WTC11 (cell line): ENCODE results near the gene GMEB2. TPM values are rescaled to one million over a fixed set of nuclear protein-coding genes. Genes with fewer than 3 reads are reported as not detected.

Experiments used
- ATAC-seq: fragments of 200-7000 bp; cut with Tn5 transposase; 2 replicates; pipeline ENCODE4 v1.10.0; 2021; ENCODE audit warnings: mild to moderate bottlenecking, moderate library complexity
- CTCF ChIA-PET: fragments of 300-600 bp; sonication (Branson Sonifier 250); formaldehyde crosslinking; loops from one replicate; lab custom pipeline; 2021; ENCODE audit warnings: antibody characterized with exemption; lab: Charles Lee
- POLR2A ChIA-PET: fragments of 350-600 bp; sonication (Branson Sonifier 250); formaldehyde crosslinking; loops from one replicate; lab custom pipeline; 2021; ENCODE audit warnings: antibody characterized with exemption; lab: Charles Lee
- DNase-seq: peaks from one replicate; pipeline ENCODE4 v3.0.0; 2021; ENCODE audit warnings: low spot score
- H3K27ac Mint-ChIP-seq: 2 replicates; pipeline ENCODE4 v1.8.0; 2021; ENCODE audit warnings: mixed read lengths
- H3K27me3 Mint-ChIP-seq: 2 replicates; pipeline ENCODE4 v1.8.0; 2021; ENCODE audit warnings: low read depth, mild to moderate bottlenecking, moderate library complexity, mixed read lengths
- H3K36me3 Mint-ChIP-seq: 2 replicates; pipeline ENCODE4 v1.8.0; 2021; ENCODE audit warnings: mixed read lengths
- H3K4me1 Mint-ChIP-seq: 2 replicates; pipeline ENCODE4 v1.8.0; 2022; ENCODE audit warnings: mixed read lengths
- H3K4me3 Mint-ChIP-seq: 2 replicates; pipeline ENCODE4 v1.8.0; 2021; ENCODE audit warnings: mild to moderate bottlenecking, moderate library complexity, mixed read lengths
- H3K9me3 Mint-ChIP-seq: 2 replicates; pipeline ENCODE4 v1.8.0; 2021; ENCODE audit warnings: mixed read lengths
- CTCF ChIP-seq: fragments of 200-600 bp; IDR thresholded peaks from 2 replicates; pipeline ENCODE4 v1.8.0; 2022; ENCODE audit warnings: antibody characterized with exemption
- E2F1 ChIP-seq: sonication (generic); formaldehyde crosslinking; IDR thresholded peaks from 2 replicates; pipeline ENCODE4 v1.8.0; 2022; ENCODE audit warnings: mild to moderate bottlenecking, missing genetic modification reagents
- ERG ChIP-seq: fragments of 250-450 bp; sonication (Bioruptor Pico); IDR thresholded peaks from 2 replicates; pipeline ENCODE4 v1.8.0; 2021; ENCODE audit warnings: mild to moderate bottlenecking
- GRHL2 ChIP-seq: fragments of 250-450 bp; sonication (Bioruptor Pico); IDR thresholded peaks from 2 replicates; pipeline ENCODE4 v1.8.0; 2022; ENCODE audit warnings: mild to moderate bottlenecking, moderate library complexity; ENCODE audit not compliant: insufficient replicate concordance, severe bottlenecking
- HMGA2 ChIP-seq: fragments of 250-450 bp; sonication (Bioruptor Pico); IDR thresholded peaks from 2 replicates; pipeline ENCODE4 v1.4.0; 2021; ENCODE audit warnings: mild to moderate bottlenecking, moderate library complexity
- JUN ChIP-seq: sonication (generic); formaldehyde crosslinking; IDR thresholded peaks from 2 replicates; pipeline ENCODE4 v1.8.0; 2023; ENCODE audit warnings: mild to moderate bottlenecking, missing genetic modification reagents
- NFYB ChIP-seq: sonication (generic); formaldehyde crosslinking; conservative IDR thresholded peaks from 2 replicates; pipeline ENCODE4 v1.8.0; 2022; ENCODE audit warnings: low read depth, missing genetic modification reagents
- SP1 ChIP-seq: sonication (generic); formaldehyde crosslinking; conservative IDR thresholded peaks from 2 replicates; pipeline ENCODE4 v1.8.1; 2022; ENCODE audit warnings: missing genetic modification reagents
- TEAD1 ChIP-seq: sonication (generic); formaldehyde crosslinking; IDR thresholded peaks from 2 replicates; pipeline ENCODE4 v1.8.0; 2022; ENCODE audit warnings: mild to moderate bottlenecking, missing genetic modification reagents
- TP53 ChIP-seq: sonication (generic); formaldehyde crosslinking; IDR thresholded peaks from 2 replicates; pipeline ENCODE4 v1.8.1; 2023; ENCODE audit warnings: mild to moderate bottlenecking, missing genetic modification reagents
- USF2 ChIP-seq: sonication (generic); formaldehyde crosslinking; IDR thresholded peaks from 2 replicates; pipeline ENCODE4 v1.8.1; 2023; ENCODE audit warnings: mild to moderate bottlenecking, missing genetic modification reagents, moderate library complexity
- ZBTB21 ChIP-seq: sonication (generic); formaldehyde crosslinking; IDR thresholded peaks from 2 replicates; pipeline ENCODE4 v1.8.1; 2023; ENCODE audit warnings: mild to moderate bottlenecking, missing genetic modification reagents, borderline replicate concordance
- ZNF263 ChIP-seq: sonication (generic); formaldehyde crosslinking; IDR thresholded peaks from 2 replicates; pipeline ENCODE4 v1.8.1; 2022; ENCODE audit warnings: low read depth, mild to moderate bottlenecking, moderate library complexity, missing genetic modification reagents
- total RNA-seq: library from RNA; stranded (reverse); gene quantifications from 3 replicates; pipeline ENCODE4 v1.2.3, GENCODE V29; 2021
- TF ChIP-seq, protein P1 (sequence below): sonication (generic); formaldehyde crosslinking; IDR thresholded peaks from 2 replicates; pipeline ENCODE4 v1.8.0; 2023; ENCODE audit warnings: missing genetic modification reagents
- TF ChIP-seq, protein P2 (sequence below): fragments of 250-450 bp; sonication (Bioruptor Pico); IDR thresholded peaks from 2 replicates; pipeline ENCODE4 v1.9.0; 2021; ENCODE audit warnings: mild to moderate bottlenecking
- TF ChIP-seq, protein P3 (sequence below): sonication (generic); formaldehyde crosslinking; IDR thresholded peaks from 2 replicates; pipeline ENCODE4 v1.8.1; 2022; ENCODE audit warnings: low read depth, mild to moderate bottlenecking, moderate library complexity, missing genetic modification reagents, borderline replicate concordance
- TF ChIP-seq, protein P4 (sequence below): sonication (generic); formaldehyde crosslinking; IDR thresholded peaks from 2 replicates; pipeline ENCODE4 v1.8.1; 2022; ENCODE audit warnings: missing genetic modification reagents, borderline replicate concordance
- TF ChIP-seq, protein P5 (sequence below): fragments of 250-450 bp; sonication (Bioruptor Pico); IDR thresholded peaks from 2 replicates; pipeline ENCODE4 v1.9.0; 2021; ENCODE audit warnings: mild to moderate bottlenecking, borderline replicate concordance
- TF ChIP-seq, protein P6 (sequence below): sonication (generic); formaldehyde crosslinking; IDR thresholded peaks from 2 replicates; pipeline ENCODE4 v1.8.1; 2023; ENCODE audit warnings: mild to moderate bottlenecking, moderate library complexity, missing genetic modification reagents

GMEB2 gene
- total RNA-seq, 1 experiment from 2014 or later: 14.8 TPM

- peaks cover 11% of the 10 kb centered on the region for H3K4me1 Mint-ChIP-seq
- no peak overlapping the region for H3K27ac Mint-ChIP-seq
- no peak for DNase-seq
- H3K9me3 Mint-ChIP-seq: no peaks in the 10 kb centered on the region
- CTCF ChIA-PET: interaction anchor here (1.4 to 3.4 kb wide), 2 partner anchors 8 to 429 kb away, joined by 4 to 48 read pairs; partner anchors contain the start of gene PTK6
- ATAC-seq: no peak
- H3K36me3 Mint-ChIP-seq: no peaks in the 10 kb centered on the region
- POLR2A ChIA-PET: no interaction called here
- H3K27me3 Mint-ChIP-seq: no peaks in the 10 kb centered on the region
- H3K4me3 Mint-ChIP-seq: no peak overlapping the region
- TF ChIP-seq, protein P1, sequence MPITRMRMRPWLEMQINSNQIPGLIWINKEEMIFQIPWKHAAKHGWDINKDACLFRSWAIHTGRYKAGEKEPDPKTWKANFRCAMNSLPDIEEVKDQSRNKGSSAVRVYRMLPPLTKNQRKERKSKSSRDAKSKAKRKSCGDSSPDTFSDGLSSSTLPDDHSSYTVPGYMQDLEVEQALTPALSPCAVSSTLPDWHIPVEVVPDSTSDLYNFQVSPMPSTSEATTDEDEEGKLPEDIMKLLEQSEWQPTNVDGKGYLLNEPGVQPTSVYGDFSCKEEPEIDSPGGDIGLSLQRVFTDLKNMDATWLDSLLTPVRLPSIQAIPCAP (CRISPR knock-in tag): no peak
- TF ChIP-seq TEAD1 (CRISPR knock-in tag) (no peak), ZBTB21 (CRISPR knock-in tag) (no peak), NFYB (CRISPR knock-in tag) (no peak), CTCF (no peak), ZNF263 (no peak), E2F1 (no peak), GRHL2 (CRISPR knock-in tag) (no peak), ERG (CRISPR knock-in tag) (no peak), USF2 (CRISPR knock-in tag) (no peak), HMGA2 (no peak), TP53 (CRISPR knock-in tag) (no peak), SP1 (no peak), JUN (CRISPR knock-in tag) (no peak)
- TF ChIP-seq, protein P2, sequence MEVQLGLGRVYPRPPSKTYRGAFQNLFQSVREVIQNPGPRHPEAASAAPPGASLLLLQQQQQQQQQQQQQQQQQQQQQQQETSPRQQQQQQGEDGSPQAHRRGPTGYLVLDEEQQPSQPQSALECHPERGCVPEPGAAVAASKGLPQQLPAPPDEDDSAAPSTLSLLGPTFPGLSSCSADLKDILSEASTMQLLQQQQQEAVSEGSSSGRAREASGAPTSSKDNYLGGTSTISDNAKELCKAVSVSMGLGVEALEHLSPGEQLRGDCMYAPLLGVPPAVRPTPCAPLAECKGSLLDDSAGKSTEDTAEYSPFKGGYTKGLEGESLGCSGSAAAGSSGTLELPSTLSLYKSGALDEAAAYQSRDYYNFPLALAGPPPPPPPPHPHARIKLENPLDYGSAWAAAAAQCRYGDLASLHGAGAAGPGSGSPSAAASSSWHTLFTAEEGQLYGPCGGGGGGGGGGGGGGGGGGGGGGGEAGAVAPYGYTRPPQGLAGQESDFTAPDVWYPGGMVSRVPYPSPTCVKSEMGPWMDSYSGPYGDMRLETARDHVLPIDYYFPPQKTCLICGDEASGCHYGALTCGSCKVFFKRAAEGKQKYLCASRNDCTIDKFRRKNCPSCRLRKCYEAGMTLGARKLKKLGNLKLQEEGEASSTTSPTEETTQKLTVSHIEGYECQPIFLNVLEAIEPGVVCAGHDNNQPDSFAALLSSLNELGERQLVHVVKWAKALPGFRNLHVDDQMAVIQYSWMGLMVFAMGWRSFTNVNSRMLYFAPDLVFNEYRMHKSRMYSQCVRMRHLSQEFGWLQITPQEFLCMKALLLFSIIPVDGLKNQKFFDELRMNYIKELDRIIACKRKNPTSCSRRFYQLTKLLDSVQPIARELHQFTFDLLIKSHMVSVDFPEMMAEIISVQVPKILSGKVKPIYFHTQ (CRISPR knock-in tag): no peak
- TF ChIP-seq, protein P3, sequence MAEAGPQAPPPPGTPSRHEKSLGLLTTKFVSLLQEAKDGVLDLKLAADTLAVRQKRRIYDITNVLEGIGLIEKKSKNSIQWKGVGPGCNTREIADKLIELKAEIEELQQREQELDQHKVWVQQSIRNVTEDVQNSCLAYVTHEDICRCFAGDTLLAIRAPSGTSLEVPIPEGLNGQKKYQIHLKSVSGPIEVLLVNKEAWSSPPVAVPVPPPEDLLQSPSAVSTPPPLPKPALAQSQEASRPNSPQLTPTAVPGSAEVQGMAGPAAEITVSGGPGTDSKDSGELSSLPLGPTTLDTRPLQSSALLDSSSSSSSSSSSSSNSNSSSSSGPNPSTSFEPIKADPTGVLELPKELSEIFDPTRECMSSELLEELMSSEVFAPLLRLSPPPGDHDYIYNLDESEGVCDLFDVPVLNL (CRISPR knock-in tag): no peak
- TF ChIP-seq, protein P4, sequence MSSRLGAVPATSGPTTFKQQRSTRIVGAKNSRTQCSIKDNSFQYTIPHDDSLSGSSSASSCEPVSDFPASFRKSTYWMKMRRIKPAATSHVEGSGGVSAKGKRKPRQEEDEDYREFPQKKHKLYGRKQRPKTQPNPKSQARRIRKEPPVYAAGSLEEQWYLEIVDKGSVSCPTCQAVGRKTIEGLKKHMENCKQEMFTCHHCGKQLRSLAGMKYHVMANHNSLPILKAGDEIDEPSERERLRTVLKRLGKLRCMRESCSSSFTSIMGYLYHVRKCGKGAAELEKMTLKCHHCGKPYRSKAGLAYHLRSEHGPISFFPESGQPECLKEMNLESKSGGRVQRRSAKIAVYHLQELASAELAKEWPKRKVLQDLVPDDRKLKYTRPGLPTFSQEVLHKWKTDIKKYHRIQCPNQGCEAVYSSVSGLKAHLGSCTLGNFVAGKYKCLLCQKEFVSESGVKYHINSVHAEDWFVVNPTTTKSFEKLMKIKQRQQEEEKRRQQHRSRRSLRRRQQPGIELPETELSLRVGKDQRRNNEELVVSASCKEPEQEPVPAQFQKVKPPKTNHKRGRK (CRISPR knock-in tag): no peak
- TF ChIP-seq, protein P5, sequence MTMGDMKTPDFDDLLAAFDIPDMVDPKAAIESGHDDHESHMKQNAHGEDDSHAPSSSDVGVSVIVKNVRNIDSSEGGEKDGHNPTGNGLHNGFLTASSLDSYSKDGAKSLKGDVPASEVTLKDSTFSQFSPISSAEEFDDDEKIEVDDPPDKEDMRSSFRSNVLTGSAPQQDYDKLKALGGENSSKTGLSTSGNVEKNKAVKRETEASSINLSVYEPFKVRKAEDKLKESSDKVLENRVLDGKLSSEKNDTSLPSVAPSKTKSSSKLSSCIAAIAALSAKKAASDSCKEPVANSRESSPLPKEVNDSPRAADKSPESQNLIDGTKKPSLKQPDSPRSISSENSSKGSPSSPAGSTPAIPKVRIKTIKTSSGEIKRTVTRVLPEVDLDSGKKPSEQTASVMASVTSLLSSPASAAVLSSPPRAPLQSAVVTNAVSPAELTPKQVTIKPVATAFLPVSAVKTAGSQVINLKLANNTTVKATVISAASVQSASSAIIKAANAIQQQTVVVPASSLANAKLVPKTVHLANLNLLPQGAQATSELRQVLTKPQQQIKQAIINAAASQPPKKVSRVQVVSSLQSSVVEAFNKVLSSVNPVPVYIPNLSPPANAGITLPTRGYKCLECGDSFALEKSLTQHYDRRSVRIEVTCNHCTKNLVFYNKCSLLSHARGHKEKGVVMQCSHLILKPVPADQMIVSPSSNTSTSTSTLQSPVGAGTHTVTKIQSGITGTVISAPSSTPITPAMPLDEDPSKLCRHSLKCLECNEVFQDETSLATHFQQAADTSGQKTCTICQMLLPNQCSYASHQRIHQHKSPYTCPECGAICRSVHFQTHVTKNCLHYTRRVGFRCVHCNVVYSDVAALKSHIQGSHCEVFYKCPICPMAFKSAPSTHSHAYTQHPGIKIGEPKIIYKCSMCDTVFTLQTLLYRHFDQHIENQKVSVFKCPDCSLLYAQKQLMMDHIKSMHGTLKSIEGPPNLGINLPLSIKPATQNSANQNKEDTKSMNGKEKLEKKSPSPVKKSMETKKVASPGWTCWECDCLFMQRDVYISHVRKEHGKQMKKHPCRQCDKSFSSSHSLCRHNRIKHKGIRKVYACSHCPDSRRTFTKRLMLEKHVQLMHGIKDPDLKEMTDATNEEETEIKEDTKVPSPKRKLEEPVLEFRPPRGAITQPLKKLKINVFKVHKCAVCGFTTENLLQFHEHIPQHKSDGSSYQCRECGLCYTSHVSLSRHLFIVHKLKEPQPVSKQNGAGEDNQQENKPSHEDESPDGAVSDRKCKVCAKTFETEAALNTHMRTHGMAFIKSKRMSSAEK (CRISPR knock-in tag): no peak
- TF ChIP-seq, protein P6, sequence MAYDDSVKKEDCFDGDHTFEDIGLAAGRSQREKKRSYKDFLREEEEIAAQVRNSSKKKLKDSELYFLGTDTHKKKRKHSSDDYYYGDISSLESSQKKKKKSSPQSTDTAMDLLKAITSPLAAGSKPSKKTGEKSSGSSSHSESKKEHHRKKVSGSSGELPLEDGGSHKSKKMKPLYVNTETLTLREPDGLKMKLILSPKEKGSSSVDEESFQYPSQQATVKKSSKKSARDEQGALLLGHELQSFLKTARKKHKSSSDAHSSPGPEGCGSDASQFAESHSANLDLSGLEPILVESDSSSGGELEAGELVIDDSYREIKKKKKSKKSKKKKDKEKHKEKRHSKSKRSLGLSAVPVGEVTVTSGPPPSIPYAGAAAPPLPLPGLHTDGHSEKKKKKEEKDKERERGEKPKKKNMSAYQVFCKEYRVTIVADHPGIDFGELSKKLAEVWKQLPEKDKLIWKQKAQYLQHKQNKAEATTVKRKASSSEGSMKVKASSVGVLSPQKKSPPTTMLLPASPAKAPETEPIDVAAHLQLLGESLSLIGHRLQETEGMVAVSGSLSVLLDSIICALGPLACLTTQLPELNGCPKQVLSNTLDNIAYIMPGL (CRISPR knock-in tag): no peak
Observed at GRCh38 chr20:63544958-63545516, 81.9 kb downstream of the GMEB2 start.
